Progenitor cell of endocrine pancreas (in vitro differentiated cells): Measurements from ENCODE around the gene CLEC5A. TPM values are rescaled to one million over a fixed set of nuclear protein-coding genes. Genes with fewer than 3 reads are reported as not detected.
"Not testable (repeated sequence)": the region's sequence is repeated elsewhere in the genome, so short reads cannot be mapped to it uniquely, and the experiment has no call there.

Experiments
- DNase-seq: peaks from one replicate; pipeline ENCODE4 v3.0.0; 2021; ENCODE audit warnings: low spot score; ENCODE audit not compliant: unreplicated experiment
- H3K27ac Mint-ChIP-seq: 2 replicates; pipeline ENCODE4 v1.8.0; 2021; ENCODE audit warnings: mild to moderate bottlenecking, moderate library complexity, mixed read lengths
- H3K27me3 Mint-ChIP-seq: 2 replicates; pipeline ENCODE4 v1.8.0; 2021; ENCODE audit warnings: mixed read lengths
- H3K36me3 Mint-ChIP-seq: 2 replicates; pipeline ENCODE4 v1.8.0; 2022; ENCODE audit warnings: mixed read lengths; ENCODE audit not compliant: insufficient read depth
- H3K4me1 Mint-ChIP-seq: 2 replicates; pipeline ENCODE4 v1.8.0; 2021; ENCODE audit warnings: low read depth, mixed read lengths
- H3K4me3 Mint-ChIP-seq: 2 replicates; pipeline ENCODE4 v1.8.0; 2021; ENCODE audit warnings: low read depth, mild to moderate bottlenecking, moderate library complexity, mixed read lengths
- H3K9me3 Mint-ChIP-seq: 2 replicates; pipeline ENCODE4 v1.8.0; 2021; ENCODE audit warnings: low read depth, mixed read lengths
- total RNA-seq: library from RNA; stranded (reverse); gene quantifications from 2 replicates; pipeline ENCODE4 v1.2.1, GENCODE V29; 2021
- TF ChIP-seq, protein P1 (sequence below): fragments of 200-600 bp; sonication (generic); IDR thresholded peaks from one replicate; pipeline ENCODE4 v1.5.0; 2021; ENCODE audit warnings: antibody characterized with exemption, mild to moderate bottlenecking; ENCODE audit not compliant: unreplicated experiment

Gene CLEC5A
- total RNA-seq, 1 donor from 2014 or later, result not detected

GRCh38 chr7:141916099-141916498 is 30.7 kb downstream of the CLEC5A start, which contains the start of gene OR9A4:
TSS of gene OR9A4 (plus strand) at chr7:141916399. CDS start at chr7:141918876, 2,477 bp downstream.
- Mint-ChIP-seq H3K36me3 (peaks cover 2% of the 10 kb centered on the region), H3K9me3 (peaks cover 4% of the 10 kb centered on the region), H3K4me1 (no peaks in the 10 kb centered on the region), H3K4me3 (no peak within 1 kb of the TSS), H3K27me3 (no peaks in the 10 kb centered on the region), H3K27ac (no peak within 1 kb of the TSS)
- TF ChIP-seq, protein P1, sequence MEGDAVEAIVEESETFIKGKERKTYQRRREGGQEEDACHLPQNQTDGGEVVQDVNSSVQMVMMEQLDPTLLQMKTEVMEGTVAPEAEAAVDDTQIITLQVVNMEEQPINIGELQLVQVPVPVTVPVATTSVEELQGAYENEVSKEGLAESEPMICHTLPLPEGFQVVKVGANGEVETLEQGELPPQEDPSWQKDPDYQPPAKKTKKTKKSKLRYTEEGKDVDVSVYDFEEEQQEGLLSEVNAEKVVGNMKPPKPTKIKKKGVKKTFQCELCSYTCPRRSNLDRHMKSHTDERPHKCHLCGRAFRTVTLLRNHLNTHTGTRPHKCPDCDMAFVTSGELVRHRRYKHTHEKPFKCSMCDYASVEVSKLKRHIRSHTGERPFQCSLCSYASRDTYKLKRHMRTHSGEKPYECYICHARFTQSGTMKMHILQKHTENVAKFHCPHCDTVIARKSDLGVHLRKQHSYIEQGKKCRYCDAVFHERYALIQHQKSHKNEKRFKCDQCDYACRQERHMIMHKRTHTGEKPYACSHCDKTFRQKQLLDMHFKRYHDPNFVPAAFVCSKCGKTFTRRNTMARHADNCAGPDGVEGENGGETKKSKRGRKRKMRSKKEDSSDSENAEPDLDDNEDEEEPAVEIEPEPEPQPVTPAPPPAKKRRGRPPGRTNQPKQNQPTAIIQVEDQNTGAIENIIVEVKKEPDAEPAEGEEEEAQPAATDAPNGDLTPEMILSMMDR, result no peak
- DNase-seq, result no peak

- Mint-ChIP-seq H3K36me3 (peaks cover 2% of the 10 kb centered on the region), H3K27me3 (no peaks in the 10 kb centered on the region), H3K27ac (no peak overlapping the region), H3K4me1 (no peaks in the 10 kb centered on the region), H3K9me3 (peaks cover 4% of the 10 kb centered on the region), H3K4me3 (no peak overlapping the region)
- TF ChIP-seq, protein P1, result no peak
- no peak for DNase-seq
These were observed 31.2 kb downstream of the CLEC5A start for GRCh38 chr7:141915565-141915964.

GRCh38 chr7:141911391-141911790 is 35.4 kb downstream of the CLEC5A start:
- Mint-ChIP-seq H3K27me3 (no peaks in the 10 kb centered on the region), H3K4me3 (no peak overlapping the region), H3K27ac (no peak overlapping the region), H3K4me1 (no peaks in the 10 kb centered on the region), H3K36me3 (no peaks in the 10 kb centered on the region), H3K9me3 (no peaks in the 10 kb centered on the region)
- no peak for DNase-seq
- TF ChIP-seq, protein P1, result no peak

DNA sequence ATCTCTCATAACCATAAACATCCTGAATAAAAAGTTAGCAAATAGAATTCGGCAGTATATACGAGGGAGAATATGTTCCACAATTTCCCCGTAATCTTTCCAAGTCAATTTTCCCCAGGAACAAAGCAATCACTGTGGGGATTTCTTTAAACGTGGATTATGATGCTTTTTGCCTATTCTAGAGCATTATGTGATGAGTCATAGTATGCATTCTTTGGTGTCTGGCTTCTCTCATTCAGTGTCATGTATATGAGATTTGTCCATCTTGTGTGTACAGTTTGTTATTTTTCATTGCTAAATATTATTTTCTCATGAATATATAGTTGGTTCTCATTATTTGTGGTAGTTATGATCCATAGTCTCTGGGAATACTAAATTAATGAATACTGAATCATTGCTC is 40.5 kb downstream of the CLEC5A start:
- DNase-seq, result no peak
- TF ChIP-seq, protein P1, result no peak
- Mint-ChIP-seq H3K9me3 (no peaks in the 10 kb centered on the region), H3K27me3 (no peaks in the 10 kb centered on the region), H3K27ac (no peak overlapping the region), H3K4me3 (no peak overlapping the region), H3K36me3 (no peaks in the 10 kb centered on the region), H3K4me1 (no peaks in the 10 kb centered on the region)

DNA sequence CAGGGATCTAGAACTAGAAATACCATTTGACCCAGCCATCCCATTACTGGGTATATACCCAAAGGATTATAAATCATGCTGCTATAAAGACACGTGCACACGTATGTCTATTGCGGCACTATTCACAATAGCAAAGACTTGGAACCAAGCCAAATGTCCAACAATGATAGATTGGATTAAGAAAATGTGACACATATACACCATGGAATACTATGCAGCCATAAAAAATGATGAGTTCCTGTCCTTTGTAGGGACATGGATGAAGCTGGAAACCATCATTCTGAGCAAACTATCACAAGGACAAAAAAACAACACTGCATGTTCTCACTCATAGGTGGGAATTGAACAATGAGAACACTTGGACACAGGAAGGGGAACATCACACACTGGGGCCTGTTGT is 47.4 kb downstream of the CLEC5A start:
- not testable (repeated sequence) for H3K4me3 Mint-ChIP-seq, H3K27me3 Mint-ChIP-seq, DNase-seq, H3K9me3 Mint-ChIP-seq, H3K4me1 Mint-ChIP-seq, H3K27ac Mint-ChIP-seq, H3K36me3 Mint-ChIP-seq

- Mint-ChIP-seq H3K27ac (no peak overlapping the region), H3K27me3 (no peaks in the 10 kb centered on the region), H3K36me3 (no peaks in the 10 kb centered on the region), H3K4me1 (no peaks in the 10 kb centered on the region), H3K9me3 (no peaks in the 10 kb centered on the region), H3K4me3 (no peak overlapping the region)
- no peak for DNase-seq
- TF ChIP-seq, protein P1, result no peak
These were observed 55.4 kb downstream of the CLEC5A start for GRCh38 chr7:141891336-141891735.
